Lung (tissue), 5 donors: Measurements from ENCODE around the gene ZNF282. TPM values are rescaled to one million over a fixed set of nuclear protein-coding genes. Genes with fewer than 3 reads are reported as not detected.

ENCODE experiments used
- polyA plus RNA-seq, 2 donors: library from polyadenylated mRNA; stranded (reverse); fragments of 200-250 nt; gene quantifications; one replicate each; pipeline ENCODE4 v1.2.1, GENCODE V29; 2013
- small RNA-seq: library from RNA; depleted of rRNA; stranded (forward); fragments of <200 nt; gene quantifications from one replicate; pipeline ENCODE3, GENCODE V24; 2014; ENCODE audit warnings: low replicate concordance
- total RNA-seq, 2 donors: library from RNA; depleted of rRNA in 1 of 2; stranded (reverse); fragments of >200 nt in 1 of 2; gene quantifications; one replicate each; pipeline ENCODE4 v1.2.1, GENCODE V29; 2014 to 2021
- donor health status: Bipolar disorder and iron deficiency.
- donor health status: healthy.
- donor health status: DM: yes; HTN: yes; CAD: no.

Gene ZNF282
- total and polyA plus RNA-seq, 4 donors: 8.7 to 35.8 (median 17.9) TPM

Small RNA genes within 50 kb of the gene (small RNA-seq; reads per million reads assigned to genes)
- not detected for gene AC004890.1

Other genes starting within 250 kb of the ZNF282 start
- gene PDIA4, start 167.0 kb upstream of the ZNF282 start, total RNA-seq: 100 to 1,000 TPM in 1 of 2 donors, 10 to 100 TPM in 1; 90.6 to 213 TPM
- 100 to 1,000 TPM in 1 of 2 donors, 10 to 100 TPM in 1; 48.6 to 204 TPM for gene PDIA4, start 167.0 kb upstream of the ZNF282 start, polyA plus RNA-seq
- gene ZNF786, start 104.8 kb upstream of the ZNF282 start, total RNA-seq: 1 to 10 TPM; 5.5 to 5.9 TPM
- 1 to 10 TPM; 2.0 to 3.4 TPM for gene ZNF786, start 104.8 kb upstream of the ZNF282 start, polyA plus RNA-seq
- 1 to 10 TPM; 1.7 to 2.8 TPM for gene ZNF425, start 69.2 kb upstream of the ZNF282 start, total RNA-seq
- under 1 TPM; 0.55 to 0.70 TPM for gene ZNF425, start 69.2 kb upstream of the ZNF282 start, polyA plus RNA-seq
- 10 to 100 TPM; 12.7 to 14.6 TPM for gene ZNF398, start 48.1 kb upstream of the ZNF282 start, total RNA-seq
- 1 to 10 TPM; 3.0 to 4.1 TPM for gene ZNF398, start 48.1 kb upstream of the ZNF282 start, polyA plus RNA-seq
- 10 to 100 TPM; 10.0 to 10.2 TPM for gene ZNF212, start 44.1 kb downstream of the ZNF282 start, total RNA-seq
- 1 to 10 TPM; 5.7 to 7.0 TPM for gene ZNF212, start 44.1 kb downstream of the ZNF282 start, polyA plus RNA-seq
- gene ZNF783, start 66.7 kb downstream of the ZNF282 start, total RNA-seq: 10 to 100 TPM in 1 of 2 donors, 1 to 10 TPM in 1; 7.5 to 16.3 TPM
- gene ZNF783, start 66.7 kb downstream of the ZNF282 start, polyA plus RNA-seq: 1 to 10 TPM; 6.2 to 7.8 TPM